HFF-Myc (cell line): ENCODE data around the gene CRB1.

Experiments
- DNase-seq: peaks from one replicate; pipeline ENCODE4 v3.0.0-alpha.2; 2011; ENCODE audit warnings: low read depth; ENCODE audit errors: extremely low read depth
- H3K4me3 ChIP-seq: replicated peaks from 2 replicates; pipeline ENCODE4 v1.5.1; 2011; ENCODE audit warnings: low read depth, mild to moderate bottlenecking, control low read depth, low read length
- TF ChIP-seq, protein P1 (sequence below): IDR thresholded peaks from 2 replicates; pipeline ENCODE4 v1.5.1; 2012; ENCODE audit warnings: mild to moderate bottlenecking, low read depth, low read length, control low read depth; ENCODE audit errors: missing control alignments

CRB1 gene

DNA sequence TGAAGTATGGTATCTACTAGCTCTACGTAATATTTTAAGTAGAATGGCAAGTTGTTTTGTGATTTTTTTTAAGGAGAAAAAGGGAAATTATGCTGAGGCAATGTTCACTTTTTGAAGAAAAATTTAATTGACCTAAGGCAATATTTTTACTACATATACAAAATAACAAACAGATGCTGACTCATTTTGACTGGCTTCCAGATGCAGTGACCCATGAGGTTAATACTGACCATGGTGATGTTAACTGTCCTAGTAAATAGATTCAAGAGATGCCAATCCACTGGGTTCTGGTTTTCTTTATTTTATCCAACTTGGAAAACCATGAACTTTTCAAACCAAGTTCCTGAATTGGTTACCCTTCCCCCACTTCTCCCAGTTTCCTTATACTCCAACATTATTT lies 154.9 kb downstream of the CRB1 start:
- peak; percentile 29 for DNase-seq

GRCh38 chr1:197424380-197424779 lies 156.3 kb downstream of the CRB1 start:
- no peak overlapping the region for H3K4me3 ChIP-seq
- no peak for DNase-seq
- TF ChIP-seq, protein P1, sequence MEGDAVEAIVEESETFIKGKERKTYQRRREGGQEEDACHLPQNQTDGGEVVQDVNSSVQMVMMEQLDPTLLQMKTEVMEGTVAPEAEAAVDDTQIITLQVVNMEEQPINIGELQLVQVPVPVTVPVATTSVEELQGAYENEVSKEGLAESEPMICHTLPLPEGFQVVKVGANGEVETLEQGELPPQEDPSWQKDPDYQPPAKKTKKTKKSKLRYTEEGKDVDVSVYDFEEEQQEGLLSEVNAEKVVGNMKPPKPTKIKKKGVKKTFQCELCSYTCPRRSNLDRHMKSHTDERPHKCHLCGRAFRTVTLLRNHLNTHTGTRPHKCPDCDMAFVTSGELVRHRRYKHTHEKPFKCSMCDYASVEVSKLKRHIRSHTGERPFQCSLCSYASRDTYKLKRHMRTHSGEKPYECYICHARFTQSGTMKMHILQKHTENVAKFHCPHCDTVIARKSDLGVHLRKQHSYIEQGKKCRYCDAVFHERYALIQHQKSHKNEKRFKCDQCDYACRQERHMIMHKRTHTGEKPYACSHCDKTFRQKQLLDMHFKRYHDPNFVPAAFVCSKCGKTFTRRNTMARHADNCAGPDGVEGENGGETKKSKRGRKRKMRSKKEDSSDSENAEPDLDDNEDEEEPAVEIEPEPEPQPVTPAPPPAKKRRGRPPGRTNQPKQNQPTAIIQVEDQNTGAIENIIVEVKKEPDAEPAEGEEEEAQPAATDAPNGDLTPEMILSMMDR, result no peak

More for the DNA sequence above, 154.9 kb downstream of the CRB1 start:
- TF ChIP-seq, protein P1, result no peak
- no peak overlapping the region for H3K4me3 ChIP-seq

- DNase-seq, result no peak
- TF ChIP-seq, protein P1, result no peak
- no peak overlapping the region for H3K4me3 ChIP-seq
Measured at GRCh38 chr1:197429372-197429771, 161.3 kb downstream of the CRB1 start.

DNA sequence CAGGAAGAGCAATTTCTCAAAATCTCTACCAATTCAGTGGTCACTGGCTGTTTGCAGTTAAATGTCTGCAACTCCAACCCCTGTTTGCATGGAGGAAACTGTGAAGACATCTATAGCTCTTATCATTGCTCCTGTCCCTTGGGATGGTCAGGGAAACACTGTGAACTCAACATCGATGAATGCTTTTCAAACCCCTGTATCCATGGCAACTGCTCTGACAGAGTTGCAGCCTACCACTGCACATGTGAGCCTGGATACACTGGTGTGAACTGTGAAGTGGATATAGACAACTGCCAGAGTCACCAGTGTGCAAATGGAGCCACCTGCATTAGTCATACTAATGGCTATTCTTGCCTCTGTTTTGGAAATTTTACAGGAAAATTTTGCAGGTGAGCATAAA lies 167.2 kb downstream of the CRB1 start:
- no peak for DNase-seq
- H3K4me3 ChIP-seq, result no peak overlapping the region
- TF ChIP-seq, protein P1, result no peak

DNA sequence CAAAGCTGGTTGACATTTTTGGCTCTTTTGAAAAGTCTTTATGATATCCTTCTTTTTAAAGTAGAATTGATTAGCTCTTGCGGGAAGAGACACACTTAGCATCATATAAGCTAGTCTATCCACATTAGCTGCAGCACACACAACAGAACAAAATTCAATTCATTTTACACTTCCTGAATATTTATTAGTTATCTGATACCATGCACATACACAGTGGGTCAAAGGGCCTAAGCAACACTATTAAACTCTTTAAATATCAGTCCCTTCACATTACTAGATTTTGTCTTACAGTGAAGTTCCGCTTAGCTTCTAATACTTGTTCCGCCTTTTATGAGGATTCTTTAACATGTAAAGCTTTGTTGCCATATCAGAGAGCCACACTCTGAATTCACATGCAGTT lies 169.5 kb downstream of the CRB1 start:
- no peak overlapping the region for H3K4me3 ChIP-seq
- TF ChIP-seq, protein P1, result no peak
- DNase-seq, result no peak

- DNase-seq, result no peak
- no peak overlapping the region for H3K4me3 ChIP-seq
- TF ChIP-seq, protein P1, result no peak
Measured at GRCh38 chr1:197438010-197438790, 170.1 kb downstream of the CRB1 start.
